GM12878 (cell line): Measurements from ENCODE around the gene ITGA1. TPM values are rescaled to one million over a fixed set of nuclear protein-coding genes. Genes with fewer than 3 reads are reported as not detected.

Source experiments
- ATAC-seq: fragments of 200-7000 bp; cut with Tn5 transposase; 3 replicates; pipeline ENCODE4 v1.9.1; 2020; ENCODE audit warnings: mild to moderate bottlenecking, moderate library complexity
- BruUV-seq: library from RNA; stranded (reverse); fragments of 400-500 nt; replicated peaks from 2 replicates; lab custom pipeline; 2021; lab: Mats Ljungman, UMichigan
- CTCF ChIA-PET: fragments of 300-600 bp; sonication (Branson Sonifier 250); formaldehyde crosslinking; extraction: SDS; loops from one replicate; lab custom pipeline; 2021; ENCODE audit warnings: inconsistent platforms; lab: Yijun Ruan, JAX
- POLR2A ChIA-PET: fragments of 350-600 bp; formaldehyde crosslinking; extraction: SDS; loops from one replicate; lab custom pipeline; 2021; ENCODE audit warnings: inconsistent platforms; lab: Charles Lee
- RAD21 ChIA-PET: fragments of 300-600 bp; sonication (Branson Sonifier 250); formaldehyde crosslinking; loops from one replicate; lab custom pipeline; 2023; ENCODE audit warnings: antibody characterized with exemption; ENCODE audit not compliant: unreplicated experiment; lab: Charles Lee
- SMC1A ChIA-PET: fragments of 300-600 bp; sonication (Branson Sonifier 250); formaldehyde crosslinking; loops from one replicate; lab custom pipeline; 2023; ENCODE audit not compliant: unreplicated experiment, uncharacterized antibody; lab: Charles Lee
- DNase-seq: peaks from one replicate; pipeline ENCODE4 v3.0.0-alpha.2; 2011; ENCODE audit warnings: low read depth, low spot score
- FAIRE-seq: peaks from 3 replicates; lab custom pipeline; 2011; peaks lifted over from hg19 to GRCh38; lab: Jason Lieb, UNC
- H2AFZ ChIP-seq: 2 replicates; pipeline ENCODE4 v1.6.0; 2011; ENCODE audit warnings: low read depth, low read length, control low read depth; ENCODE audit not compliant: control insufficient read depth
- H3K27ac ChIP-seq: 2 replicates; pipeline ENCODE4 v1.5.1; 2011; ENCODE audit warnings: control low read depth; ENCODE audit not compliant: control insufficient read depth, insufficient read depth
- H3K27me3 ChIP-seq, 2 experiments: replicated peaks in 1 of 2; 2 replicates each; pipeline versions ENCODE4 v1.6.0 to v1.6.1; 2011; ENCODE audit warnings: low read length in 1 of 2; ENCODE audit not compliant: control insufficient read depth in 2 of 2, insufficient read depth in 2 of 2
- H3K36me3 ChIP-seq, 2 experiments: 2 replicates each; pipeline ENCODE4 v1.5.1; 2011; ENCODE audit warnings: low read length in 1 of 2; ENCODE audit not compliant: control insufficient read depth in 2 of 2, insufficient read depth in 2 of 2
- H3K4me1 ChIP-seq: 2 replicates; pipeline ENCODE4 v1.6.1; 2011; ENCODE audit warnings: mild to moderate bottlenecking, low read length, moderate library complexity, mixed read lengths; ENCODE audit not compliant: control insufficient read depth, insufficient read depth
- H3K4me2 ChIP-seq: 2 replicates; pipeline ENCODE4 v1.6.0; 2011; ENCODE audit warnings: control low read depth; ENCODE audit not compliant: control insufficient read depth, insufficient read depth
- H3K4me3 ChIP-seq: fragments of 200-600 bp; sonication (generic); 2 replicates; pipeline ENCODE4 v1.5.1; 2016
- H3K79me2 ChIP-seq: 2 replicates; pipeline ENCODE4 v1.6.0; 2011; ENCODE audit warnings: low read length; ENCODE audit not compliant: control insufficient read depth, insufficient read depth
- H3K9ac ChIP-seq: 2 replicates; pipeline ENCODE4 v1.8.0; 2011; ENCODE audit warnings: low read length, control low read depth, mixed read lengths; ENCODE audit not compliant: control insufficient read depth, insufficient read depth
- H3K9me3 ChIP-seq: replicated peaks from 3 replicates; pipeline ENCODE4 v1.5.1; 2011; ENCODE audit warnings: mild to moderate bottlenecking, low read length; ENCODE audit not compliant: control insufficient read depth, insufficient read depth
- H4K20me1 ChIP-seq: 2 replicates; pipeline ENCODE4 v1.6.0; 2011; ENCODE audit not compliant: control insufficient read depth, insufficient read depth
- CEBPB ChIP-seq, 2 experiments: fragments of 150-350 bp in 1 of 2; IDR thresholded peaks; 2 replicates each; pipeline ENCODE4 v1.6.1; 2012 to 2014; ENCODE audit warnings: low read depth in 2 of 2, low read length in 2 of 2, borderline replicate concordance in 1 of 2, inconsistent platforms in 1 of 2
- FOXM1 ChIP-seq: IDR thresholded peaks from 2 replicates; pipeline ENCODE4 v1.6.1; 2012; ENCODE audit warnings: low read depth, mild to moderate bottlenecking, inconsistent platforms, low read length, moderate library complexity
- MTA3 ChIP-seq: IDR thresholded peaks from 2 replicates; pipeline ENCODE4 v1.6.1; 2012; ENCODE audit warnings: low read length, inconsistent platforms, borderline replicate concordance
- NFYA ChIP-seq: IDR thresholded peaks from 2 replicates; pipeline ENCODE4 v1.6.1; 2011; ENCODE audit warnings: low read depth, mild to moderate bottlenecking, low read length, improper control_type of control experiment, borderline replicate concordance
- NR2F1 ChIP-seq: fragments of 450-650 bp; conservative IDR thresholded peaks from 2 replicates; pipeline ENCODE4 v1.6.1; 2017; ENCODE audit warnings: mild to moderate bottlenecking
- RAD21 ChIP-seq: IDR thresholded peaks from 2 replicates; pipeline ENCODE4 v1.6.1; 2011; ENCODE audit warnings: mild to moderate bottlenecking, low read depth, low read length, moderate library complexity; ENCODE audit not compliant: insufficient read depth
- RELA ChIP-seq: fragments of 450-650 bp; IDR thresholded peaks from 2 replicates; pipeline ENCODE4 v1.8.0; 2014; ENCODE audit warnings: borderline replicate concordance; ENCODE audit not compliant: partially characterized antibody
- SMARCA5 ChIP-seq: fragments of 450-650 bp; IDR thresholded peaks from 2 replicates; pipeline ENCODE4 v1.6.1; 2017; ENCODE audit warnings: mild to moderate bottlenecking
- TARDBP ChIP-seq: IDR thresholded peaks from 2 replicates; pipeline ENCODE4 v1.6.1; 2016; ENCODE audit warnings: borderline replicate concordance
- TCF3 ChIP-seq: IDR thresholded peaks from 2 replicates; pipeline ENCODE4 v1.6.1; 2012; ENCODE audit warnings: low read depth, mild to moderate bottlenecking, low read length, borderline replicate concordance; ENCODE audit not compliant: insufficient read depth
- ZSCAN29 ChIP-seq: fragments of 450-650 bp; IDR thresholded peaks from 2 replicates; pipeline ENCODE4 v1.6.1; 2017; ENCODE audit warnings: mild to moderate bottlenecking, moderate library complexity
- WGBS: methylation state at CpG from one replicate; pipeline ENCODE4 v1.1.6; 2016; ENCODE audit warnings: low lambda C conversion rate; ENCODE audit not compliant: insufficient replicate concordance, insufficient coverage; ENCODE audit errors: missing lambda C conversion rate; 5-methylcytosine and 5-hydroxymethylcytosine counted together
- in situ Hi-C: fragments of 300-500 bp; cut with MboI; formaldehyde crosslinking; loops from 9 replicates; pipeline ENCODE4 v1.14.3; 2018; ENCODE audit warnings: mixed read lengths
- intact Hi-C: fragments of 100-400 bp; cut with micrococcal nuclease; formaldehyde crosslinking; loops from one replicate; pipeline ENCODE4 v1.14.2; 2022; ENCODE audit not compliant: unreplicated experiment
- polyA plus RNA-seq, 11 experiments: library from polyadenylated mRNA; depleted of rRNA in 4 of 11; unstranded in 6 of 11; stranded (reverse) in 5 of 11; fragments of >200 nt; fragmentation: Nextera tagmentation in 4 of 11; fragmentation: Illumina TruSeq in 1 of 11; extraction: Ambion mirVana in 4 of 11; extraction: Trizol in 1 of 11; gene quantifications; 1 replicate in 1 of 11; 2 replicates in 10 of 11; pipeline versions ENCODE4 v1.2.1 to v1.2.3, GENCODE V29; 2011 to 2016; ENCODE audit warnings: inconsistent platforms in 2 of 11, missing spikeins in 2 of 11, low read depth in 1 of 11
- total RNA-seq, 4 experiments: library from RNA; depleted of rRNA in 3 of 4; stranded (reverse); fragments of >200 nt in 3 of 4; fragmentation: Illumina TruSeq in 1 of 4; extraction: Trizol in 1 of 4; gene quantifications; 2 replicates each; pipeline versions ENCODE4 v1.2.1 to v1.2.3, GENCODE V29; 2013 to 2021
- TF ChIP-seq, protein P1 (sequence below): fragments of 450-650 bp; IDR thresholded peaks from 2 replicates; pipeline ENCODE4 v1.6.1; 2017; ENCODE audit warnings: mild to moderate bottlenecking, low read depth, inconsistent platforms; ENCODE audit not compliant: poor library complexity, severe bottlenecking
- TF ChIP-seq, protein P2 (sequence below): fragments of 450-650 bp; IDR thresholded peaks from 2 replicates; pipeline ENCODE4 v1.6.1; 2017; ENCODE audit warnings: mild to moderate bottlenecking, moderate library complexity
- TF ChIP-seq, protein P3 (sequence below): IDR thresholded peaks from 2 replicates; pipeline ENCODE4 v1.6.1; 2012; ENCODE audit warnings: low read depth, low read length, improper control_type of control experiment

ITGA1 gene
- total and polyA plus RNA-seq, 10 of the 15 experiments (the other 5 are each of a cell fraction or from before 2014, with no cell fraction given): 0.02 to 0.56 (median 0.19) TPM

DNA sequence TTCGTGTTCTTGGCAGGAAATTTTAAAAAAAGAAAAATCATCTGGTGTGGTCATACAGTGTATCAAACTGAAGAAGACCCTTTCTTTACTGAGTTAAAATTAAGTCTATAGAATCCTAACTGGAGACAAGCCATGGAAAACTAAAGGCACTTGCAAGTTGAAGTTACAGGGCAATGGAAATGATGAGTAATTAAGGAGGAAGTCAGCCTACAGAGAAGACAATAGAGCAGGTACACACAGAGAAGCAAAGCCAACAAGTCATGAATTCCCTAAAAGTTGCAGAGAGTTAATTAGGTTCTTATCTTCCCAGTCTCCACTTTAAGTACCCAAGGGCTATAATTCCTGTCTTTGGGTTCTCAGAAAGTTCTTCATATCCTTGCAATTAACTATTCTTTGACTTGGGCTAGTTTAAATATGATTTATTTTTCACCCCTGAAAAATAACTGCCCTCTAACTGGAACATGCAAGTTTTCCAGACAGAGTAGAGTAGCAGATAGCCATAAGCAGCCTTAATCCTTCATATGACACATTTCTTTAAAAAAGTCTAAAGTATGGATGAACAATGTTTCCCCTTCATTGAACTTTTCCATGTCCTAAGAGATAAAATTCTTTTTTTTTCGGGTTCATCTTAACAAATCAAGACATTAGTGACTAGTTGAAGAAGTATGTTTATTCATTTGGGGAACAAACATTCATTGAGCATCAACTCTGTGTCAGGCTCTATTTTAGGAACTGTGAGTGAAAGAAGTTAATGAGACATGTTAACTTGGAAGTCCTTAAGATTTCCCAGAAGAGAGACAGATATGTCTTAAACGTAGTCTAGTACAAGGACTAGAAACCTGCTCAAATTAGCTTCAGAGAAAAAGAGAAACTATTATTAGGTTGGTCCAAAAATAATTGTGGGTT lies 196.3 kb downstream of the ITGA1 start:
- ATAC-seq: no peak
- CTCF ChIA-PET: no interaction called here

More for the DNA sequence above, 196.3 kb downstream of the ITGA1 start:
- Histone ChIP-seq H3K79me2 (no peaks in the 10 kb centered on the region), H3K9ac (no peak overlapping the region), H3K27ac (no peak overlapping the region), H3K4me3 (no peak overlapping the region), H2AFZ (no peak overlapping the region), H3K27me3 (peaks cover 3 to 8% of the 10 kb centered on the region in 2 experiments), H3K36me3 (no peaks in the 10 kb centered on the region), H3K4me1 (no peaks in the 10 kb centered on the region), H3K9me3 (no peaks in the 10 kb centered on the region), H4K20me1 (no peaks in the 10 kb centered on the region), H3K4me2 (no peak overlapping the region)
- FAIRE-seq: no peak
- POLR2A ChIA-PET: no interaction called here
- SMC1A ChIA-PET: no interaction called here
- BruUV-seq: no TSS peak
- RAD21 ChIA-PET: no interaction called here
- TF ChIP-seq, protein P1, sequence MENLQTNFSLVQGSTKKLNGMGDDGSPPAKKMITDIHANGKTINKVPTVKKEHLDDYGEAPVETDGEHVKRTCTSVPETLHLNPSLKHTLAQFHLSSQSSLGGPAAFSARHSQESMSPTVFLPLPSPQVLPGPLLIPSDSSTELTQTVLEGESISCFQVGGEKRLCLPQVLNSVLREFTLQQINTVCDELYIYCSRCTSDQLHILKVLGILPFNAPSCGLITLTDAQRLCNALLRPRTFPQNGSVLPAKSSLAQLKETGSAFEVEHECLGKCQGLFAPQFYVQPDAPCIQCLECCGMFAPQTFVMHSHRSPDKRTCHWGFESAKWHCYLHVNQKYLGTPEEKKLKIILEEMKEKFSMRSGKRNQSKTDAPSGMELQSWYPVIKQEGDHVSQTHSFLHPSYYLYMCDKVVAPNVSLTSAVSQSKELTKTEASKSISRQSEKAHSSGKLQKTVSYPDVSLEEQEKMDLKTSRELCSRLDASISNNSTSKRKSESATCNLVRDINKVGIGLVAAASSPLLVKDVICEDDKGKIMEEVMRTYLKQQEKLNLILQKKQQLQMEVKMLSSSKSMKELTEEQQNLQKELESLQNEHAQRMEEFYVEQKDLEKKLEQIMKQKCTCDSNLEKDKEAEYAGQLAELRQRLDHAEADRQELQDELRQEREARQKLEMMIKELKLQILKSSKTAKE: no peak
- no peak for TF ChIP-seq CEBPB (IDR thresholded peaks at IDR 0.05; ENCODE audit: borderline replicate concordance in 1 of 2, low read depth in 2 of 2, low read length in 2 of 2)
- TF ChIP-seq TCF3: no peak
- TF ChIP-seq FOXM1: no peak
- TF ChIP-seq, protein P2, sequence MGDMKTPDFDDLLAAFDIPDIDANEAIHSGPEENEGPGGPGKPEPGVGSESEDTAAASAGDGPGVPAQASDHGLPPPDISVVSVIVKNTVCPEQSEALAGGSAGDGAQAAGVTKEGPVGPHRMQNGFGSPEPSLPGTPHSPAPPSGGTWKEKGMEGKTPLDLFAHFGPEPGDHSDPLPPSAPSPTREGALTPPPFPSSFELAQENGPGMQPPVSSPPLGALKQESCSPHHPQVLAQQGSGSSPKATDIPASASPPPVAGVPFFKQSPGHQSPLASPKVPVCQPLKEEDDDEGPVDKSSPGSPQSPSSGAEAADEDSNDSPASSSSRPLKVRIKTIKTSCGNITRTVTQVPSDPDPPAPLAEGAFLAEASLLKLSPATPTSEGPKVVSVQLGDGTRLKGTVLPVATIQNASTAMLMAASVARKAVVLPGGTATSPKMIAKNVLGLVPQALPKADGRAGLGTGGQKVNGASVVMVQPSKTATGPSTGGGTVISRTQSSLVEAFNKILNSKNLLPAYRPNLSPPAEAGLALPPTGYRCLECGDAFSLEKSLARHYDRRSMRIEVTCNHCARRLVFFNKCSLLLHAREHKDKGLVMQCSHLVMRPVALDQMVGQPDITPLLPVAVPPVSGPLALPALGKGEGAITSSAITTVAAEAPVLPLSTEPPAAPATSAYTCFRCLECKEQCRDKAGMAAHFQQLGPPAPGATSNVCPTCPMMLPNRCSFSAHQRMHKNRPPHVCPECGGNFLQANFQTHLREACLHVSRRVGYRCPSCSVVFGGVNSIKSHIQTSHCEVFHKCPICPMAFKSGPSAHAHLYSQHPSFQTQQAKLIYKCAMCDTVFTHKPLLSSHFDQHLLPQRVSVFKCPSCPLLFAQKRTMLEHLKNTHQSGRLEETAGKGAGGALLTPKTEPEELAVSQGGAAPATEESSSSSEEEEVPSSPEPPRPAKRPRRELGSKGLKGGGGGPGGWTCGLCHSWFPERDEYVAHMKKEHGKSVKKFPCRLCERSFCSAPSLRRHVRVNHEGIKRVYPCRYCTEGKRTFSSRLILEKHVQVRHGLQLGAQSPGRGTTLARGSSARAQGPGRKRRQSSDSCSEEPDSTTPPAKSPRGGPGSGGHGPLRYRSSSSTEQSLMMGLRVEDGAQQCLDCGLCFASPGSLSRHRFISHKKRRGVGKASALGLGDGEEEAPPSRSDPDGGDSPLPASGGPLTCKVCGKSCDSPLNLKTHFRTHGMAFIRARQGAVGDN: no peak
- TF ChIP-seq, protein P3, sequence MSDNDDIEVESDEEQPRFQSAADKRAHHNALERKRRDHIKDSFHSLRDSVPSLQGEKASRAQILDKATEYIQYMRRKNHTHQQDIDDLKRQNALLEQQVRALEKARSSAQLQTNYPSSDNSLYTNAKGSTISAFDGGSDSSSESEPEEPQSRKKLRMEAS: no peak
- no peak for TF ChIP-seq NFYA
- no peak for TF ChIP-seq RAD21
- TF ChIP-seq TARDBP: no peak
- TF ChIP-seq ZSCAN29: no peak
- TF ChIP-seq RELA: no peak
- TF ChIP-seq NR2F1: no peak
- no peak for TF ChIP-seq MTA3
- no peak for TF ChIP-seq SMARCA5
- DNase-seq: no peak
- intact Hi-C loops (no loop called here), in situ Hi-C loops (no loop called here)
- 0% methylated on average over 3 of the region's 3 CpGs for WGBS
